SK-N-SH (cell line): ENCODE measurements around the gene RAPGEF4. TPM values are rescaled to one million over a fixed set of nuclear protein-coding genes. Genes with fewer than 3 reads are reported as not detected.

ENCODE experiments used
- CTCF ChIA-PET: fragments of 300-600, 350-600 bp; formaldehyde crosslinking; extraction: SDS; loops from one replicate; lab custom pipeline; 2021; lab: Yijun Ruan, JAX
- POLR2A ChIA-PET: fragments of 350-600 bp; sonication (Branson Sonifier 250); formaldehyde crosslinking; extraction: SDS; loops from one replicate; lab custom pipeline; 2020; ENCODE audit warnings: antibody characterized with exemption, inconsistent platforms; lab: Yijun Ruan, JAX
- DNase-seq: peaks from one replicate; pipeline ENCODE4 v3.0.0; 2012
- H2AFZ ChIP-seq: fragments of 200-600 bp; sonication (generic); 2 replicates; pipeline ENCODE4 v1.8.1; 2016; ENCODE audit warnings: antibody characterized with exemption, mild to moderate bottlenecking, low read depth
- H3F3A ChIP-seq: fragments of 200-600 bp; sonication (generic); replicated peaks from 2 replicates; pipeline ENCODE3; 2016; ENCODE audit warnings: antibody characterized with exemption, mild to moderate bottlenecking; ENCODE audit not compliant: insufficient read depth
- H3K27ac ChIP-seq, 2 experiments: fragments of 200-500 bp in 1 of 2; fragments of 200-600 bp in 1 of 2; sonication (Bioruptor generic) in 1 of 2; sonication (generic), shearing (Covaris generic) in 1 of 2; 2 replicates each; pipeline versions ENCODE4 v1.5.1 to v1.6.1; 2014 to 2016; ENCODE audit warnings: low read depth in 2 of 2, inconsistent platforms in 1 of 2, low read length in 1 of 2, mild to moderate bottlenecking in 1 of 2, mixed read lengths in 1 of 2
- H3K27me3 ChIP-seq: fragments of 200-600 bp; sonication (generic), shearing (Covaris generic); 2 replicates; pipeline ENCODE4 v1.6.1; 2016; ENCODE audit warnings: mixed run types; ENCODE audit not compliant: insufficient read depth
- H3K36me3 ChIP-seq, 2 experiments: fragments of 200-500 bp in 1 of 2; fragments of 200-600 bp in 1 of 2; sonication (Bioruptor generic) in 1 of 2; sonication (generic) in 1 of 2; replicated peaks in 1 of 2; 2 replicates each; pipeline versions ENCODE3 to v1.5.1; 2014 to 2016; ENCODE audit warnings: low read length in 1 of 2, mild to moderate bottlenecking in 1 of 2; ENCODE audit not compliant: insufficient read depth in 2 of 2, control insufficient read depth in 1 of 2
- H3K4me1 ChIP-seq, 2 experiments: fragments of 200-500 bp in 1 of 2; fragments of 200-600 bp in 1 of 2; sonication (Bioruptor generic) in 1 of 2; sonication (generic), shearing (Covaris generic) in 1 of 2; 2 replicates each; pipeline versions ENCODE4 v1.5.1 to v1.6.1; 2014 to 2016; ENCODE audit warnings: low read depth in 1 of 2, low read length in 1 of 2, mixed run types in 1 of 2; ENCODE audit not compliant: insufficient read depth in 2 of 2, control insufficient read depth in 1 of 2
- H3K4me2 ChIP-seq: fragments of 200-600 bp; sonication (generic), shearing (Covaris generic); 2 replicates; pipeline ENCODE4 v1.6.1; 2017; ENCODE audit warnings: mixed run types
- H3K4me3 ChIP-seq, 2 experiments: fragments of 200-500 bp in 1 of 2; fragments of 200-600 bp in 1 of 2; sonication (Bioruptor generic) in 1 of 2; sonication (generic), shearing (Covaris generic) in 1 of 2; 2 replicates each; pipeline versions ENCODE4 v1.5.1 to v1.8.1; 2014 to 2016; ENCODE audit warnings: low read depth in 2 of 2, inconsistent platforms in 1 of 2, low read length in 1 of 2, mild to moderate bottlenecking in 1 of 2, mixed read lengths in 1 of 2, moderate library complexity in 1 of 2
- H3K79me2 ChIP-seq: fragments of 200-600 bp; sonication (generic); 2 replicates; pipeline ENCODE4 v1.8.1; 2017; ENCODE audit warnings: mild to moderate bottlenecking; ENCODE audit not compliant: insufficient read depth
- H3K9ac ChIP-seq: fragments of 200-600 bp; sonication (generic); 2 replicates; pipeline ENCODE4 v1.6.1; 2017; ENCODE audit warnings: mixed run types
- H3K9me2 ChIP-seq: fragments of 200-600 bp; sonication (generic); 2 replicates; pipeline ENCODE4 v1.6.1; 2017; ENCODE audit warnings: mixed run types
- H3K9me3 ChIP-seq: fragments of 200-600 bp; sonication (generic); 2 replicates; pipeline ENCODE4 v1.6.1; 2017; ENCODE audit warnings: mixed run types, mild to moderate bottlenecking, moderate library complexity
- H4K20me1 ChIP-seq: fragments of 200-600 bp; sonication (generic); 2 replicates; pipeline ENCODE4 v1.6.1; 2017; ENCODE audit warnings: mild to moderate bottlenecking, mixed run types; ENCODE audit not compliant: insufficient read depth
- CTCF ChIP-seq: fragments of 200-600 bp; sonication (generic); IDR thresholded peaks from 2 replicates; pipeline ENCODE4 v1.6.1; 2017; ENCODE audit warnings: antibody characterized with exemption, mild to moderate bottlenecking, moderate library complexity
- ELF1 ChIP-seq: IDR thresholded peaks from 2 replicates; pipeline ENCODE4 v1.4.0; 2012
- EZH2phosphoT487 ChIP-seq: fragments of 200-600 bp; sonication (generic); IDR thresholded peaks from 2 replicates; pipeline ENCODE4 v1.6.1; 2017; ENCODE audit warnings: low read depth, mixed run types, mild to moderate bottlenecking, antibody characterized with exemption, moderate library complexity, borderline replicate concordance
- GABPA ChIP-seq: IDR thresholded peaks from 2 replicates; pipeline ENCODE4 v1.4.0; 2012; ENCODE audit warnings: low read depth, mild to moderate bottlenecking
- IRF3 ChIP-seq: fragments of 150-350 bp; IDR thresholded peaks from 2 replicates; pipeline ENCODE4 v1.6.1; 2016; ENCODE audit warnings: mild to moderate bottlenecking, low read depth, low read length
- MXI1 ChIP-seq: IDR thresholded peaks from 2 replicates; pipeline ENCODE4 v1.6.1; 2012; ENCODE audit warnings: mild to moderate bottlenecking, low read depth, low read length, improper control_type of control experiment
- NRF1 ChIP-seq: IDR thresholded peaks from 2 replicates; pipeline ENCODE4 v1.6.1; 2012; ENCODE audit warnings: low read depth, mild to moderate bottlenecking, low read length
- PBX3 ChIP-seq: IDR thresholded peaks from 2 replicates; pipeline ENCODE4; 2012
- POLR2AphosphoS5 ChIP-seq: IDR thresholded peaks from 2 replicates; pipeline ENCODE4 v1.6.1; 2012; ENCODE audit warnings: low read depth, low read length
- REST ChIP-seq: IDR thresholded peaks from 2 replicates; pipeline ENCODE4 v1.6.1; 2012; ENCODE audit warnings: mild to moderate bottlenecking, low read depth, low read length, moderate library complexity
- RXRA ChIP-seq: IDR thresholded peaks from 2 replicates; pipeline ENCODE4 v1.4.0; 2012; ENCODE audit warnings: low read depth, mild to moderate bottlenecking, borderline replicate concordance
- SIN3A ChIP-seq: IDR thresholded peaks from 2 replicates; pipeline ENCODE4 v1.6.1; 2012; ENCODE audit warnings: low read depth, mild to moderate bottlenecking, low read length, moderate library complexity, borderline replicate concordance
- TAF1 ChIP-seq: IDR thresholded peaks from 2 replicates; pipeline ENCODE4 v1.6.1; 2012; ENCODE audit warnings: low read depth, mild to moderate bottlenecking, low read length, moderate library complexity, borderline replicate concordance
- USF2 ChIP-seq: fragments of 150-350 bp; IDR thresholded peaks from 2 replicates; pipeline ENCODE4 v1.6.1; 2017; ENCODE audit warnings: antibody characterized with exemption, low read length, low read depth, borderline replicate concordance
- ZBTB33 ChIP-seq: IDR thresholded peaks from 2 replicates; pipeline ENCODE4 v1.4.0; 2012; ENCODE audit warnings: low read depth, borderline replicate concordance
- WGBS: methylation state at CpG from one replicate; pipeline ENCODE4 v1.1.6; 2017; ENCODE audit warnings: low lambda C conversion rate; 5-methylcytosine and 5-hydroxymethylcytosine counted together
- polyA plus RNA-seq, 3 experiments: library from polyadenylated mRNA; depleted of rRNA; stranded (reverse); fragments of >200 nt; gene quantifications; 2 replicates each; pipeline ENCODE4 v1.2.3, GENCODE V29; 2012

RAPGEF4 gene
- polyA plus RNA-seq, 1 of the 3 experiments (the other 2 are of a cell fraction), result 0.30 TPM

- no peaks in the 10 kb centered on the region for H3F3A ChIP-seq
- WGBS, result 92% methylated on average over 2 of the region's 2 CpGs
- H2AFZ ChIP-seq, result no peak overlapping the region
- no peaks in the 10 kb centered on the region for H3K27me3 ChIP-seq
- peaks cover 17% of the 10 kb centered on the region for H3K79me2 ChIP-seq
- H3K9me3 ChIP-seq, result no peaks in the 10 kb centered on the region
- TF ChIP-seq USF2 (no peak), GABPA (no peak), IRF3 (no peak), SIN3A (no peak), RXRA (no peak)
- ChIA-PET CTCF (no interaction called here), POLR2A (no interaction called here)
- no peak overlapping the region for H3K4me2 ChIP-seq
- no peak overlapping the region for H3K27ac ChIP-seq
- H3K36me3 ChIP-seq, result peaks cover 16 to 23% of the 10 kb centered on the region in 2 experiments
- no peaks in the 10 kb centered on the region for H4K20me1 ChIP-seq
- H3K4me3 ChIP-seq, result no peak overlapping the region
- H3K9ac ChIP-seq, result no peak overlapping the region
- no peaks in the 10 kb centered on the region for H3K4me1 ChIP-seq
- no peak for DNase-seq
- no peaks in the 10 kb centered on the region for H3K9me2 ChIP-seq
Observed at GRCh38 chr2:173099804-173100203, 364.2 kb downstream of the RAPGEF4 start.

GRCh38 chr2:173101687-173102086, 366.0 kb downstream of the RAPGEF4 start:
- peaks cover 16 to 18% of the 10 kb centered on the region in 2 experiments for H3K36me3 ChIP-seq
- DNase-seq, result no peak
- H3K27ac ChIP-seq, result no peak overlapping the region
- H2AFZ ChIP-seq, result no peak overlapping the region
- no peaks in the 10 kb centered on the region for H3K9me3 ChIP-seq
- no peaks in the 10 kb centered on the region for H3K27me3 ChIP-seq
- H3K4me2 ChIP-seq, result no peak overlapping the region
- ChIA-PET CTCF (interaction anchor here (0.6 to 1.6 kb wide), 3 partner anchors 10 to 300 kb away, joined by 3 to 5 read pairs (median 4); no protein-coding TSS in a partner anchor), POLR2A (no interaction called here)
- H3K4me1 ChIP-seq, result no peaks in the 10 kb centered on the region
- no peaks in the 10 kb centered on the region for H3K9me2 ChIP-seq
- TF ChIP-seq EZH2phosphoT487 (no peak), TAF1 (no peak), ZBTB33 (no peak), ELF1 (no peak), POLR2AphosphoS5 (no peak), CTCF (no peak), PBX3 (no peak), NRF1 (no peak), REST (no peak), GABPA (no peak), MXI1 (no peak)
- 90% methylated on average over 3 of the region's 3 CpGs for WGBS
- H3F3A ChIP-seq, result no peaks in the 10 kb centered on the region
- no peaks in the 10 kb centered on the region for H4K20me1 ChIP-seq
- H3K79me2 ChIP-seq, result peaks cover 25% of the 10 kb centered on the region
- no peak overlapping the region for H3K4me3 ChIP-seq
- no peak overlapping the region for H3K9ac ChIP-seq
